ENCODE data around the gene TMEM30A.

Gene TMEM30A

DNA sequence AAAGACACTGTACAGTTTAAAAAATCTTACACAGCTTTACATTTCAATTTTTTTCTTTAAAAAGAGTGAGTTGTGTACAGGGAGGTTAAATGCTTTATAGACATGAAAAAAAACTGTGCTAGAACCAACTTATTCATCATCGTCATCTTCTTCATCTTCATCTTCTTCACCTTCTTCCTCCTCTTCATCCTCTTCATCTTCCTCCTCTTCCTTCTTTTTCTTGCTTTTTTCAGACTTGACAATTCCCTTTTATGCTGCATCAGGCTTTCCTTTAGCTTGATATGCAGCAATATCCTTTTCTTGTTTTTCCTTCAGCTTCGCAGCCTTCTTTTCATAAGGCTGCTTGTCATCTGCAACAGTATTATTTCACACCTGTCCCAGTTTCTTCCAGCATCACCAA lies 34.3 kb upstream of the TMEM30A start:
- no peaks in the 10 kb centered on the region for H3F3A ChIP-seq (ENCODE audit: insufficient read depth)
- no peaks in the 10 kb centered on the region for H4K20me1 ChIP-seq (ENCODE audit: low read depth, low read length)
- H3K27me3 ChIP-seq (ENCODE audit: low read length): no peaks in the 10 kb centered on the region
- TF ChIP-seq EZH2phosphoT487 (conservative IDR thresholded peaks at IDR 0.05; ENCODE audit: low read length): no peak
- TF ChIP-seq, protein P1, sequence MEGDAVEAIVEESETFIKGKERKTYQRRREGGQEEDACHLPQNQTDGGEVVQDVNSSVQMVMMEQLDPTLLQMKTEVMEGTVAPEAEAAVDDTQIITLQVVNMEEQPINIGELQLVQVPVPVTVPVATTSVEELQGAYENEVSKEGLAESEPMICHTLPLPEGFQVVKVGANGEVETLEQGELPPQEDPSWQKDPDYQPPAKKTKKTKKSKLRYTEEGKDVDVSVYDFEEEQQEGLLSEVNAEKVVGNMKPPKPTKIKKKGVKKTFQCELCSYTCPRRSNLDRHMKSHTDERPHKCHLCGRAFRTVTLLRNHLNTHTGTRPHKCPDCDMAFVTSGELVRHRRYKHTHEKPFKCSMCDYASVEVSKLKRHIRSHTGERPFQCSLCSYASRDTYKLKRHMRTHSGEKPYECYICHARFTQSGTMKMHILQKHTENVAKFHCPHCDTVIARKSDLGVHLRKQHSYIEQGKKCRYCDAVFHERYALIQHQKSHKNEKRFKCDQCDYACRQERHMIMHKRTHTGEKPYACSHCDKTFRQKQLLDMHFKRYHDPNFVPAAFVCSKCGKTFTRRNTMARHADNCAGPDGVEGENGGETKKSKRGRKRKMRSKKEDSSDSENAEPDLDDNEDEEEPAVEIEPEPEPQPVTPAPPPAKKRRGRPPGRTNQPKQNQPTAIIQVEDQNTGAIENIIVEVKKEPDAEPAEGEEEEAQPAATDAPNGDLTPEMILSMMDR (IDR thresholded peaks at IDR 0.05; ENCODE audit: insufficient read depth, low read length, poor library complexity, severe bottlenecking): no peak
- H3K36me3 ChIP-seq (ENCODE audit: low read length): no peaks in the 10 kb centered on the region
- H3K9me2 ChIP-seq (replicated peaks; ENCODE audit: insufficient read depth, low read length): no peaks in the 10 kb centered on the region
- no peaks in the 10 kb centered on the region for H3K9me3 ChIP-seq (ENCODE audit: insufficient read depth, low read length)
- no peak overlapping the region for H3K27ac ChIP-seq (ENCODE audit: low read depth, low read length)
- no peak overlapping the region for H3K4me3 ChIP-seq (ENCODE audit: insufficient read depth, low read length, poor library complexity, severe bottlenecking)
- no peaks in the 10 kb centered on the region for H3K79me2 ChIP-seq (ENCODE audit: insufficient read depth, low read length)
- no peak overlapping the region for H3K9ac ChIP-seq (ENCODE audit: low read length)
- H3K4me2 ChIP-seq (ENCODE audit: low read depth, low read length, poor library complexity, severe bottlenecking): no peak overlapping the region
- no peak overlapping the region for H2AFZ ChIP-seq (ENCODE audit: low read depth, low read length, severe bottlenecking)

DNA sequence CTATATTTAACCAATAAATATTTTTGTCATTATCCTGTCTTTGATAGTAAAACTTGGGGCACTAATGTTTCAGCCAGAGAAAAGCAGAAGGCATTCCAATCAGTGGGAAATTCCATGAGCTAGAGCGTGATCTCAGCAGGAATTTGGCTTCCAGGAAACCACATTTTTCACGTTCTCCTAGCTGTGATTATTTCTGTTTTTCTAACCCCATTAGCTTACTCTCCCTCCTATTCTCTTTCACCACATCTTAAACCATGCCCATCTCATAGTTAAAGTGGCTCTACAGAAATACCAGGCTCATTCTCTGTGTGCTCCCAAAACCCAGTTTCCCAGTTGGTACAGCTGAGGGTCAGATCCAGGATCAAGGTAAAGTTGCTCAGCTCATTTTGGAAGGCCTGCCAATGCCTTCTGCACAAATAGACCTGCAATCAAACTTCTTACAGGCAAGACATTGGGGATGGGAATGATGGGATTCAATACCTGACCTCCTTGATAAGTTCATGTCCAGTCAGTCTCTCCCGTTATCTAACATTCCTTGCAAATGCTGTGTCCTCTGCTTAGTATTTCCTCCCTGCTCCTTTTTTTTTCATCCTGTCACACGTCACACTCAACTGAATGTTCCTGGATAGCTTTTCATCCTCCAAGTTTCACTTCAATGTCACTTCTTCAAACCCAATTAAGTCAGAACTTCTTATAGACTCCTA lies 33.1 kb upstream of the TMEM30A start:
- Histone ChIP-seq H3F3A (ENCODE audit: insufficient read depth) (no peaks in the 10 kb centered on the region), H3K4me2 (ENCODE audit: low read depth, low read length, poor library complexity, severe bottlenecking) (no peak overlapping the region), H3K9me2 (replicated peaks; ENCODE audit: insufficient read depth, low read length) (no peaks in the 10 kb centered on the region), H3K9ac (ENCODE audit: low read length) (no peak overlapping the region), H3K27me3 (ENCODE audit: low read length) (no peaks in the 10 kb centered on the region), H3K9me3 (ENCODE audit: insufficient read depth, low read length) (no peaks in the 10 kb centered on the region), H3K36me3 (ENCODE audit: low read length) (no peaks in the 10 kb centered on the region), H3K4me3 (ENCODE audit: insufficient read depth, low read length, poor library complexity, severe bottlenecking) (no peak overlapping the region), H3K79me2 (ENCODE audit: insufficient read depth, low read length) (no peaks in the 10 kb centered on the region), H4K20me1 (ENCODE audit: low read depth, low read length) (no peaks in the 10 kb centered on the region), H3K27ac (ENCODE audit: low read depth, low read length) (no peak overlapping the region), H2AFZ (ENCODE audit: low read depth, low read length, severe bottlenecking) (no peak overlapping the region)
- TF ChIP-seq, protein P1 (IDR thresholded peaks at IDR 0.05; ENCODE audit: insufficient read depth, low read length, poor library complexity, severe bottlenecking): no peak
- no peak for TF ChIP-seq EZH2phosphoT487 (conservative IDR thresholded peaks at IDR 0.05; ENCODE audit: low read length)

DNA sequence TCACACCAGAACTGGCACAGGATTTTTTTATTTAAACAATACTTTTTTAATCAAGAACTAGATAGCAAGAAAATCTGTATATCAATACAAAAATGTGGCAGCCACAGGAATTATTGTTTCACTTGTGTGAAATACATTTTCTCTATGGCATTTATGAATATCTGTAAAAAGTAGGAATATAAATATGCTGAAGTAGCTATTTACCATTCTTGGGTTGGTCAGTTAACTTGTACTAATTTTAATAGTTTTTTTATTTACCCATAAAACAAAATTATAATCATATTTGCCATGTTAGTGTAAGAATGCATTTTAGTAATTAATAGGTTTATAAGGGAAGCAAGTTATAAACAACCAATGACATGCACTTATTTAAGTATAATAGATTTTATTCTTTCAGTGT lies 31.4 kb upstream of the TMEM30A start:
- Histone ChIP-seq H3K27ac (ENCODE audit: low read depth, low read length) (no peak overlapping the region), H3K9me3 (ENCODE audit: insufficient read depth, low read length) (no peaks in the 10 kb centered on the region), H4K20me1 (ENCODE audit: low read depth, low read length) (no peaks in the 10 kb centered on the region), H3K79me2 (ENCODE audit: insufficient read depth, low read length) (no peaks in the 10 kb centered on the region), H3K36me3 (ENCODE audit: low read length) (no peaks in the 10 kb centered on the region), H3K4me3 (ENCODE audit: insufficient read depth, low read length, poor library complexity, severe bottlenecking) (no peak overlapping the region), H3K27me3 (ENCODE audit: low read length) (no peaks in the 10 kb centered on the region), H3F3A (ENCODE audit: insufficient read depth) (no peaks in the 10 kb centered on the region), H3K9me2 (replicated peaks; ENCODE audit: insufficient read depth, low read length) (no peaks in the 10 kb centered on the region), H2AFZ (ENCODE audit: low read depth, low read length, severe bottlenecking) (no peak overlapping the region), H3K4me2 (ENCODE audit: low read depth, low read length, poor library complexity, severe bottlenecking) (no peak overlapping the region), H3K9ac (ENCODE audit: low read length) (no peak overlapping the region)
- TF ChIP-seq, protein P1 (IDR thresholded peaks at IDR 0.05; ENCODE audit: insufficient read depth, low read length, poor library complexity, severe bottlenecking): no peak
- TF ChIP-seq EZH2phosphoT487 (conservative IDR thresholded peaks at IDR 0.05; ENCODE audit: low read length): no peak
